ENCODE results near the gene SIPA1L3. TPM values are rescaled to one million over a fixed set of nuclear protein-coding genes. Genes with fewer than 3 reads are reported as not detected.

Gene SIPA1L3
- total RNA-seq, 1 experiment from 2014 or later, result 36.0 TPM

DNA sequence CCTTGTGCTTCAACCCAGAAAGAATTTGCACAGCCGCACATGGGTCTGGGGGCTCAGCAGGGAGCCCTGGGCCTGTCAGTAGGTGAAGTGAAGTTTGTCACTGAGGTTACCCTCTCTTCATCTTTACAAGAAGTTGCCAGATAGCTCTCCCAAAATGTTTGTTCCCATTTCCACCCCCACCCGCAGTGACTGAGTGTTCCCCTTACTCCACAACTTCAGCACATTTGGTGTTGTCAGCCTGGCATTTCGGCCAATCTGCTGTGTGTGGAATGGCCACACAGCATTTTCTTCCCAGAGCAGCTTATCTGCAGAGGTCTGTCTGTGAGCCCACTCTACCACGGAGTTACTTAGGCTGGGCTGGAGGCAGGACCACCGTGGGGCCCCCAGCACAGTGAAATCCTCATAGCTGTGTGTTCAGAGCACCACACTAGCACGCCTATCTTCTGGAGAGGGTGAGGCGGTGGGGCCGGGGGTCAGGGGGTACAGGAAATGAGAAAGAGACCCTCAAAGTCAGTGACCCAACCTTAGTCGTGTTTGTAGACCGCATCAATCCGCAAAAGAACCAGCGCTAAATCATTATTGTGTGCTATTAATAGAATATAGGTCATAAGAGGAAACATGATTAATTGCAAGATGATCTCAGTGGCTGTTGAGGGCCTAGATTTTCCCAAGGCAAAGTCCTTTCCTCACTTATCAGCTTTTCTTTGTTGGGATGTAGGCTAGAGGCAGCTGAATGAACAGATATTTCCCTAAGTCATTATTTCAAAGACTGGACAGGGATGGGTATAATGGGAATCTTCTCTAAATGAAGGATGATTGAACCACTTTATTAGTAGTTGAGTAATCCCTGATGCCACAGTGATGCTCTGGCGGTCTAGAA lies 116.0 kb downstream of the SIPA1L3 start:
- peaks cover 5% of the 10 kb centered on the region for H3K36me3 Mint-ChIP-seq (ENCODE audit: insufficient read depth, unreplicated experiment)
- no peak overlapping the region for H3K27ac Mint-ChIP-seq (ENCODE audit: low read depth, unreplicated experiment)
- H3K4me3 Mint-ChIP-seq (ENCODE audit: unreplicated experiment), result no peak overlapping the region
- no peaks in the 10 kb centered on the region for H3K4me1 Mint-ChIP-seq (ENCODE audit: insufficient read depth, unreplicated experiment)
- CTCF ChIA-PET, result no interaction called here
- BruUV-seq (replicated peaks), result no TSS peak
- TF ChIP-seq, protein P1, sequence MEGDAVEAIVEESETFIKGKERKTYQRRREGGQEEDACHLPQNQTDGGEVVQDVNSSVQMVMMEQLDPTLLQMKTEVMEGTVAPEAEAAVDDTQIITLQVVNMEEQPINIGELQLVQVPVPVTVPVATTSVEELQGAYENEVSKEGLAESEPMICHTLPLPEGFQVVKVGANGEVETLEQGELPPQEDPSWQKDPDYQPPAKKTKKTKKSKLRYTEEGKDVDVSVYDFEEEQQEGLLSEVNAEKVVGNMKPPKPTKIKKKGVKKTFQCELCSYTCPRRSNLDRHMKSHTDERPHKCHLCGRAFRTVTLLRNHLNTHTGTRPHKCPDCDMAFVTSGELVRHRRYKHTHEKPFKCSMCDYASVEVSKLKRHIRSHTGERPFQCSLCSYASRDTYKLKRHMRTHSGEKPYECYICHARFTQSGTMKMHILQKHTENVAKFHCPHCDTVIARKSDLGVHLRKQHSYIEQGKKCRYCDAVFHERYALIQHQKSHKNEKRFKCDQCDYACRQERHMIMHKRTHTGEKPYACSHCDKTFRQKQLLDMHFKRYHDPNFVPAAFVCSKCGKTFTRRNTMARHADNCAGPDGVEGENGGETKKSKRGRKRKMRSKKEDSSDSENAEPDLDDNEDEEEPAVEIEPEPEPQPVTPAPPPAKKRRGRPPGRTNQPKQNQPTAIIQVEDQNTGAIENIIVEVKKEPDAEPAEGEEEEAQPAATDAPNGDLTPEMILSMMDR (IDR thresholded peaks at IDR 0.05; ENCODE audit: unreplicated experiment), result no peak
- H3K27me3 Mint-ChIP-seq (ENCODE audit: insufficient read depth, unreplicated experiment), result no peaks in the 10 kb centered on the region
- POLR2A ChIA-PET, result no interaction called here
- no peaks in the 10 kb centered on the region for H3K9me3 Mint-ChIP-seq (ENCODE audit: unreplicated experiment)
- intact Hi-C loops (cut with micrococcal nuclease), result no loop called here
- no peak for DNase-seq (ENCODE audit: unreplicated experiment)

DNA sequence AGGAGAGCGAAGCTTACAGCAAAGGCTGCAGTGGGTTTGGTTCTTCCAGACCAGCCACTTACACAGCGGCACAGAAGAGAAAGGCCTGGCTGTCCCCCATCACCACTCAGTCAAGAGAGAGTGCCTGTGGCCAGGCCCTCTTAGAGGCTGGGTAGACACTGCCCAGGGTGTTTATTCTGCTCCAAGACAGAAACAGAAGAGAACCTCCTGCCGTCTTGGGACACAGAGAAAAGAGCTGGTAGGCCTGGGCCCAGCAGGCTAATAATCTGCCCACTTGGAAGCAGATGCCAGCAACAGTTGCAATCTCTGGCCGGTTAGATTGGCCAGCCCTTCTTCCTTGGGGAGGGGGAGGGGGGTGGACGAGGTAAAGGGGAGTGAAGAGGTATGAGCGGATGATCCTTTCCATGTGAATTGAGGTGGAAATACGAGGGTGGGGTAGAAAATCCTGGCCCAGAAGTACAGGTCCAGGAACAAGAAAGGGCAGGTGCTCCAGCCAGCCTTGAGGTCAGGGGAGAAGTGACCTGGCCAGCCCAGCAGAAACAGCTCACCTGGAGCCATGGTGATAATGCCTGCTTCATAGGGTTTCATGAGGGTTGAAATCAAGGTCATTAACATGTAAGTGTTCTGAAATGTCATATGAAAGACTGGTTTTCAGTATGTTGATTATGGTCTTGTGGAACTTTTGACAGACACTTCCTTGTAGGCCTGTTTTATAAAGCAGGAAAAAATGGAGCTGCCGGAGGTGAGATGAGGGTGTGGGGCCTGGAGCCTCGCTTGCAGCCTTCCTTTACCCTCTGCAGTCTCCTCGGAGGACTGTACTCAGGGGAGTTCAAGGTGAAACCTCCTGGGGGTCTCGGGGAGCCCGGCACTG lies 116.9 kb downstream of the SIPA1L3 start:
- Mint-ChIP-seq H3K4me1 (ENCODE audit: insufficient read depth, unreplicated experiment) (no peaks in the 10 kb centered on the region), H3K9me3 (ENCODE audit: unreplicated experiment) (no peaks in the 10 kb centered on the region), H3K36me3 (ENCODE audit: insufficient read depth, unreplicated experiment) (peaks cover 5% of the 10 kb centered on the region), H3K27me3 (ENCODE audit: insufficient read depth, unreplicated experiment) (no peaks in the 10 kb centered on the region), H3K27ac (ENCODE audit: low read depth, unreplicated experiment) (no peak overlapping the region), H3K4me3 (ENCODE audit: unreplicated experiment) (no peak overlapping the region)
- intact Hi-C loops (cut with micrococcal nuclease), result no loop called here
- ChIA-PET POLR2A (interaction anchor here (0.6 kb wide), 1 partner anchor 218 kb away, joined by 3 read pairs; no protein-coding TSS in a partner anchor), CTCF (interaction anchor here (0.6 kb wide), 1 partner anchor 17 kb away, joined by 3 read pairs; no protein-coding TSS in a partner anchor)
- DNase-seq (ENCODE audit: unreplicated experiment), result no peak
- no TSS peak for BruUV-seq (replicated peaks)
- TF ChIP-seq, protein P1 (IDR thresholded peaks at IDR 0.05; ENCODE audit: unreplicated experiment), result no peak

DNA sequence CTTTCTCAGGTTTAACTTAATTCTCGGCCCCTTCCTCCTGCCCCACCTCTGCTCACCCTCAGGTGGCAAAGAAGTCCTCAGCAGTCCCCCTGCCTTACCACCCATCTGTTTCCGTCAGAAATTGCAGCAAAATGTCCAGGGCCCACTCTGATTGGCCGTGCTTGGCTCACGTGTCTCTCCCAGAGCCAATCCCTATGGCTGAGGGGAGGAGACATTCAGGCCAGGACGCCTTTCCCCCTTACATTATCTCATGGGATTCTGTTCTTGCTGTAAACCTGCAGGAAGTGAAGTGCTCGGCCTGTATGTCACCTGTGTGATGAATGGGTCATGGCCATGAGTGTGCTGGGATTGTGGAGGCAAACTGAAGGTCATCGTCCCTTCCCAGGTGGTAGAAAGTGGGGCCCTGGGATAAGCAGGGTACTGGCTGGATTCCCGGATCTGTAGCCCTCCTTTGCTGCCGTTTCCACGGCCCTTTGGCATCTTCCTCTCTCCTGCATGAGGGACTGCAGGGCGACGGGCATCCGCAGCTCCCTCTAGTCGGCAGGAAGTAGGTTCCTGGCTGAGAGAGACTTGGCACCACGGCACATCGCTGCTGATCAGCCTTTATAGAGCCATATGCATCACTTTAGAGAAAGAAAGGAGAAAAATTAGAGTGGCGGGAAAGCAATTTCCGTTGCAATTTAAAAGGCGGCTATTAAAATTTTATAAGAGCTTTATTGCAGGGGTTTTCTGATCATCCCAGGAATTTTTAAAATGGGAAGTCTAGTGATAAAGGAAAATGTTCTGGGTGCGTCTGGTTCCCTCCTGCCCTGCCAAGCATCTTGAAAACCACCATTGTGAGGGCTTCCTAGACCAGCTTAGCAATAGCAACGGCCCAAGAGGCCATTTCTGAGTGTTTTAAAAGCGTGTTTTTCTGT lies 118.2 kb downstream of the SIPA1L3 start:
- no peak overlapping the region for H3K27ac Mint-ChIP-seq (ENCODE audit: low read depth, unreplicated experiment)

More for the DNA sequence above, 118.2 kb downstream of the SIPA1L3 start:
- intact Hi-C loops (cut with micrococcal nuclease), result no loop called here
- no peak overlapping the region for H3K4me3 Mint-ChIP-seq (ENCODE audit: unreplicated experiment)
- TF ChIP-seq, protein P1 (IDR thresholded peaks at IDR 0.05; ENCODE audit: unreplicated experiment), result no peak
- H3K9me3 Mint-ChIP-seq (ENCODE audit: unreplicated experiment), result no peaks in the 10 kb centered on the region
- DNase-seq (ENCODE audit: unreplicated experiment), result no peak
- H3K27me3 Mint-ChIP-seq (ENCODE audit: insufficient read depth, unreplicated experiment), result no peaks in the 10 kb centered on the region
- no peaks in the 10 kb centered on the region for H3K4me1 Mint-ChIP-seq (ENCODE audit: insufficient read depth, unreplicated experiment)
- peaks cover 5% of the 10 kb centered on the region for H3K36me3 Mint-ChIP-seq (ENCODE audit: insufficient read depth, unreplicated experiment)
- BruUV-seq (replicated peaks), result no TSS peak
- ChIA-PET POLR2A (interaction anchor here (0.6 kb wide), 2 partner anchors 216 to 854 kb away, joined by 3 read pairs; no protein-coding TSS in a partner anchor), CTCF (interaction anchor here (0.6 to 0.9 kb wide), 3 partner anchors 126 to 1039 kb away, joined by 3 to 4 read pairs (median 3); no protein-coding TSS in a partner anchor)
